GM12878 (cell line): ENCODE results near the gene OR8H1. TPM values are rescaled to one million over a fixed set of nuclear protein-coding genes. Genes with fewer than 3 reads are reported as not detected.

Source experiments
- ATAC-seq: fragments of 200-7000 bp; cut with Tn5 transposase; 3 replicates; pipeline ENCODE4 v1.9.1; 2020; ENCODE audit warnings: mild to moderate bottlenecking, moderate library complexity
- Bru-seq: library from RNA; stranded (reverse); fragments of 400-500 nt; gene quantifications from one replicate; lab custom pipeline; 2021; lab: Mats Ljungman, UMichigan
- BruChase-seq, 2 experiments: library from RNA; stranded (reverse); fragments of 400-500 nt; gene quantifications; one replicate each; lab custom pipeline; 2021; lab: Mats Ljungman, UMichigan
- BruUV-seq: library from RNA; stranded (reverse); fragments of 400-500 nt; replicated peaks from 2 replicates; lab custom pipeline; 2021; lab: Mats Ljungman, UMichigan
- CTCF ChIA-PET: fragments of 300-600 bp; sonication (Branson Sonifier 250); formaldehyde crosslinking; extraction: SDS; loops from one replicate; lab custom pipeline; 2021; ENCODE audit warnings: inconsistent platforms; lab: Yijun Ruan, JAX
- POLR2A ChIA-PET: fragments of 350-600 bp; formaldehyde crosslinking; extraction: SDS; loops from one replicate; lab custom pipeline; 2021; ENCODE audit warnings: inconsistent platforms; lab: Charles Lee
- RAD21 ChIA-PET: fragments of 300-600 bp; sonication (Branson Sonifier 250); formaldehyde crosslinking; loops from one replicate; lab custom pipeline; 2023; ENCODE audit warnings: antibody characterized with exemption; ENCODE audit not compliant: unreplicated experiment; lab: Charles Lee
- SMC1A ChIA-PET: fragments of 300-600 bp; sonication (Branson Sonifier 250); formaldehyde crosslinking; loops from one replicate; lab custom pipeline; 2023; ENCODE audit not compliant: unreplicated experiment, uncharacterized antibody; lab: Charles Lee
- DNase-seq: peaks from one replicate; pipeline ENCODE4 v3.0.0-alpha.2; 2011; ENCODE audit warnings: low read depth, low spot score
- FAIRE-seq: peaks from 3 replicates; lab custom pipeline; 2011; peaks lifted over from hg19 to GRCh38; lab: Jason Lieb, UNC
- H2AFZ ChIP-seq: 2 replicates; pipeline ENCODE4 v1.6.0; 2011; ENCODE audit warnings: low read depth, low read length, control low read depth; ENCODE audit not compliant: control insufficient read depth
- H3K27ac ChIP-seq: 2 replicates; pipeline ENCODE4 v1.5.1; 2011; ENCODE audit warnings: control low read depth; ENCODE audit not compliant: control insufficient read depth, insufficient read depth
- H3K27me3 ChIP-seq, 2 experiments: replicated peaks in 1 of 2; 2 replicates each; pipeline versions ENCODE4 v1.6.0 to v1.6.1; 2011; ENCODE audit warnings: low read length in 1 of 2; ENCODE audit not compliant: control insufficient read depth in 2 of 2, insufficient read depth in 2 of 2
- H3K36me3 ChIP-seq, 2 experiments: 2 replicates each; pipeline ENCODE4 v1.5.1; 2011; ENCODE audit warnings: low read length in 1 of 2; ENCODE audit not compliant: control insufficient read depth in 2 of 2, insufficient read depth in 2 of 2
- H3K4me1 ChIP-seq: 2 replicates; pipeline ENCODE4 v1.6.1; 2011; ENCODE audit warnings: mild to moderate bottlenecking, low read length, moderate library complexity, mixed read lengths; ENCODE audit not compliant: control insufficient read depth, insufficient read depth
- H3K4me2 ChIP-seq: 2 replicates; pipeline ENCODE4 v1.6.0; 2011; ENCODE audit warnings: control low read depth; ENCODE audit not compliant: control insufficient read depth, insufficient read depth
- H3K4me3 ChIP-seq: fragments of 200-600 bp; sonication (generic); 2 replicates; pipeline ENCODE4 v1.5.1; 2016
- H3K79me2 ChIP-seq: 2 replicates; pipeline ENCODE4 v1.6.0; 2011; ENCODE audit warnings: low read length; ENCODE audit not compliant: control insufficient read depth, insufficient read depth
- H3K9ac ChIP-seq: 2 replicates; pipeline ENCODE4 v1.8.0; 2011; ENCODE audit warnings: low read length, control low read depth, mixed read lengths; ENCODE audit not compliant: control insufficient read depth, insufficient read depth
- H3K9me3 ChIP-seq: replicated peaks from 3 replicates; pipeline ENCODE4 v1.5.1; 2011; ENCODE audit warnings: mild to moderate bottlenecking, low read length; ENCODE audit not compliant: control insufficient read depth, insufficient read depth
- H4K20me1 ChIP-seq: 2 replicates; pipeline ENCODE4 v1.6.0; 2011; ENCODE audit not compliant: control insufficient read depth, insufficient read depth
- BHLHE40 ChIP-seq, 2 experiments: fragments of 450-650 bp in 1 of 2; IDR thresholded peaks; 2 replicates each; pipeline ENCODE4 v1.6.1; 2011 to 2017; ENCODE audit warnings: low read depth in 2 of 2, borderline replicate concordance in 1 of 2, improper control_type of control experiment in 1 of 2, low read length in 1 of 2, mild to moderate bottlenecking in 1 of 2
- DPF2 ChIP-seq: fragments of 450-650 bp; IDR thresholded peaks from 2 replicates; pipeline ENCODE4 v1.6.1; 2017; ENCODE audit warnings: mild to moderate bottlenecking
- EZH2 ChIP-seq: IDR thresholded peaks from 2 replicates; pipeline ENCODE4 v1.6.1; 2012; ENCODE audit warnings: low read depth, mild to moderate bottlenecking, control low read depth, inconsistent platforms, low read length, borderline replicate concordance; ENCODE audit not compliant: control insufficient read depth
- FOS ChIP-seq: IDR thresholded peaks from 3 replicates; pipeline ENCODE4 v1.6.1; 2011; ENCODE audit warnings: borderline replicate concordance; ENCODE audit not compliant: insufficient read length; ENCODE audit errors: extremely low read depth
- FOXK2 ChIP-seq: fragments of 450-650 bp; IDR thresholded peaks from 2 replicates; pipeline ENCODE4 v1.6.1; 2017; ENCODE audit warnings: mild to moderate bottlenecking, moderate library complexity
- MYC ChIP-seq: IDR thresholded peaks from 2 replicates; pipeline ENCODE4 v1.6.1; 2011; ENCODE audit warnings: mild to moderate bottlenecking, low read length, moderate library complexity, inconsistent platforms; ENCODE audit not compliant: insufficient read depth, insufficient replicate concordance, insufficient read length, severe bottlenecking
- NR2C2 ChIP-seq: IDR thresholded peaks from 2 replicates; pipeline ENCODE4 v1.6.1; 2011; ENCODE audit warnings: borderline replicate concordance, low read depth; ENCODE audit not compliant: control insufficient read depth, insufficient read length
- NR2F1 ChIP-seq: fragments of 450-650 bp; conservative IDR thresholded peaks from 2 replicates; pipeline ENCODE4 v1.6.1; 2017; ENCODE audit warnings: mild to moderate bottlenecking
- RCOR1 ChIP-seq: conservative IDR thresholded peaks from 2 replicates; pipeline ENCODE4 v1.6.1; 2012; ENCODE audit warnings: low read depth, low read length, improper control_type of control experiment
- SUPT20H ChIP-seq: IDR thresholded peaks from 2 replicates; pipeline ENCODE4 v1.6.1; 2011; ENCODE audit warnings: low read depth, mild to moderate bottlenecking, low read length, moderate library complexity, borderline replicate concordance; ENCODE audit not compliant: control insufficient read depth
- ZNF622 ChIP-seq: fragments of 450-650 bp; IDR thresholded peaks from 2 replicates; pipeline ENCODE4 v1.6.1; 2017; ENCODE audit warnings: mild to moderate bottlenecking, inconsistent platforms
- WGBS: methylation state at CpG from one replicate; pipeline ENCODE4 v1.1.6; 2016; ENCODE audit warnings: low lambda C conversion rate; ENCODE audit not compliant: insufficient replicate concordance, insufficient coverage; ENCODE audit errors: missing lambda C conversion rate; 5-methylcytosine and 5-hydroxymethylcytosine counted together
- in situ Hi-C: fragments of 300-500 bp; cut with MboI; formaldehyde crosslinking; loops from 9 replicates; pipeline ENCODE4 v1.14.3; 2018; ENCODE audit warnings: mixed read lengths
- intact Hi-C: fragments of 100-400 bp; cut with micrococcal nuclease; formaldehyde crosslinking; loops from one replicate; pipeline ENCODE4 v1.14.2; 2022; ENCODE audit not compliant: unreplicated experiment
- long read RNA-seq, 2 experiments: library from polyadenylated mRNA; unstranded; transcript quantifications; one replicate each; pipeline ENCODE4 v2.0.0, GENCODE V29; 2019 to 2020
- polyA minus RNA-seq, 3 experiments: library from RNA; depleted of rRNA, polyadenylated mRNA; stranded (reverse); fragments of >200 nt; gene quantifications; 2 replicates each; pipeline ENCODE4 v1.2.3, GENCODE V29; 2011
- polyA plus RNA-seq, 11 experiments: library from polyadenylated mRNA; depleted of rRNA in 4 of 11; unstranded in 6 of 11; stranded (reverse) in 5 of 11; fragments of >200 nt; fragmentation: Nextera tagmentation in 4 of 11; fragmentation: Illumina TruSeq in 1 of 11; extraction: Ambion mirVana in 4 of 11; extraction: Trizol in 1 of 11; gene quantifications; 1 replicate in 1 of 11; 2 replicates in 10 of 11; pipeline versions ENCODE4 v1.2.1 to v1.2.3, GENCODE V29; 2011 to 2016; ENCODE audit warnings: inconsistent platforms in 2 of 11, missing spikeins in 2 of 11, low read depth in 1 of 11
- total RNA-seq, 4 experiments: library from RNA; depleted of rRNA in 3 of 4; stranded (reverse); fragments of >200 nt in 3 of 4; fragmentation: Illumina TruSeq in 1 of 4; extraction: Trizol in 1 of 4; gene quantifications; 2 replicates each; pipeline versions ENCODE4 v1.2.1 to v1.2.3, GENCODE V29; 2013 to 2021

The OR8H1 gene
- not detected in 2 replicates for total RNA-seq (2013; cell fraction: nucleolus; rRNA removed)
- total RNA-seq (2014; rRNA removed), result not detected in 2 replicates
- not detected in 2 replicates for total RNA-seq (2014; rRNA removed; fragmentation: Illumina TruSeq; extraction: Trizol)
- not detected in 2 replicates for total RNA-seq (2021)
- polyA plus RNA-seq (2011; ENCODE audit: low read depth), result not detected
- polyA plus RNA-seq (2011; rRNA removed), result not detected in 2 replicates
- polyA plus RNA-seq (2011; cell fraction: cytosol; rRNA removed), result not detected in 2 replicates
- not detected in 2 replicates for polyA plus RNA-seq (2011; cell fraction: nucleus; rRNA removed)
- polyA plus RNA-seq (2012), result not detected in 2 replicates
- not detected in 2 replicates for polyA plus RNA-seq (2014; fragmentation: Illumina TruSeq; extraction: Trizol)
- polyA plus RNA-seq (2014; fragmentation: Nextera tagmentation; extraction: Ambion mirVana), result not detected
- polyA plus RNA-seq (2014; rRNA removed), result not detected in 2 replicates
- polyA plus RNA-seq (2016; fragmentation: Nextera tagmentation; extraction: Ambion mirVana), result not detected
- 0.57 TPM in 1 of 2 replicates, not detected in the other for polyA minus RNA-seq (2011; rRNA and poly(A)+ RNA removed)
- polyA minus RNA-seq (2011; cell fraction: cytosol; rRNA and poly(A)+ RNA removed), result not detected in 2 replicates
- polyA minus RNA-seq (2011; cell fraction: nucleus; rRNA and poly(A)+ RNA removed), result not detected in 2 replicates
- Bru-seq, nascent RNA, result not detected
- not detected for BruChase-seq, experiment 1, labeled RNA remaining after a 6-hour chase
- BruChase-seq, experiment 2, labeled RNA remaining after a 2-hour chase, result not detected
- long read RNA-seq, experiment 1, result 0 reads
- long read RNA-seq, experiment 2, result 0 reads

GRCh38 chr11:56292154-56292553, at the start of gene OR8H1:
Gene OR8H1 (minus strand): TSS chr11:56292254. CDS start chr11:56291062, 1,192 bp downstream.
- H3K4me1 ChIP-seq, result no peaks in the 10 kb centered on the region
- no peaks in the 10 kb centered on the region for H3K36me3 ChIP-seq
- ChIA-PET POLR2A (no interaction called here), SMC1A (no interaction called here), CTCF (no interaction called here), RAD21 (no interaction called here)
- ATAC-seq (no peak), DNase-seq (no peak), FAIRE-seq (no peak)
- H3K9ac ChIP-seq, result no peak within 1 kb of the TSS
- no peak within 1 kb of the TSS for H3K27ac ChIP-seq
- H3K4me3 ChIP-seq, result no peak within 1 kb of the TSS
- H4K20me1 ChIP-seq, result no peaks in the 10 kb centered on the region
- H2AFZ ChIP-seq, result no peak within 1 kb of the TSS
- intact Hi-C loops, result no loop called here
- no peaks in the 10 kb centered on the region for H3K79me2 ChIP-seq
- no peaks in the 10 kb centered on the region for H3K27me3 ChIP-seq
- in situ Hi-C loops, result no loop called here
- WGBS, result 13% methylated on average over 2 of the region's 2 CpGs
- H3K4me2 ChIP-seq, result no peak within 1 kb of the TSS
- BruUV-seq, result no TSS peak
- no peak for TF ChIP-seq EZH2
- TF ChIP-seq NR2C2, result no peak
- no peak for TF ChIP-seq FOS
- no peak for TF ChIP-seq ZNF622
- TF ChIP-seq BHLHE40 (IDR thresholded peaks at IDR 0.05; ENCODE audit: borderline replicate concordance in 1 of 2, low read depth in 2 of 2, low read length in 1 of 2), result no peak
- no peak for TF ChIP-seq NR2F1
- no peak for TF ChIP-seq FOXK2
- TF ChIP-seq SUPT20H, result no peak
- TF ChIP-seq RCOR1, result no peak
- no peak for TF ChIP-seq DPF2
- no peak for TF ChIP-seq MYC
- H3K9me3 ChIP-seq, result no peaks in the 10 kb centered on the region
